Stimulated activated CD8-positive, alpha-beta memory T cell treated with anti-CD3 and anti-CD28 coated beads, Interleukin-4, amount 100 ng/mL, for 48 hours (primary cell): ENCODE results near the gene TMSB4X.
A peak's percentile ranks its signal among the peaks of the same experiment; 100 is the strongest.
"Not testable (repeated sequence)": the region's sequence is repeated elsewhere in the genome, so short reads cannot be mapped to it uniquely, and the experiment has no call there.

Experiments
- DNase-seq: peaks from one replicate; pipeline ENCODE4 v3.0.0-alpha.2; 2020

The TMSB4X gene

GRCh38 chrX:12976819-12977732, 2.2 kb downstream of the TMSB4X start:
- not testable (repeated sequence) for DNase-seq

DNA sequence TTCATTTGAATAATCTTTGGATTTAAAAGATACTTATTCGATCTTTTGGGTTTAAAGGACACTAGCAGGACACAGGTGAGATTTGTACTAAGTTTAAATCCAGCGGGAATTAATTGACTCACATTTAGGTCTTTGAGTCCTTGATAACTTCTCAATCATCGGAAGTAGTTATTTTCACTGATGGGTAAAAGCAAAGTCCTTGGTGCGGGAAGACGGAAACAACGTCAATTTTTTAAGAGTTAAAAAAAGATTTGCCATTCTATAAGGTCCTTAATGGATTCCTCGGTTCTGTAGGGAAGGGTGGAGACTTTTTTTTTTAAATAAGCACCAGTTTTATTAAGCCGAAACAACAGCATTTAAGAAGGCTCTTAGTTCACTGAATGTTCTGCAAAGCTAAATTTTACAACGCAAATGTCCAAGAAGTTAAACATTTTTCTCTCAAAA, 2.9 kb downstream of the TMSB4X start:
- DNase-seq = no peak

DNA sequence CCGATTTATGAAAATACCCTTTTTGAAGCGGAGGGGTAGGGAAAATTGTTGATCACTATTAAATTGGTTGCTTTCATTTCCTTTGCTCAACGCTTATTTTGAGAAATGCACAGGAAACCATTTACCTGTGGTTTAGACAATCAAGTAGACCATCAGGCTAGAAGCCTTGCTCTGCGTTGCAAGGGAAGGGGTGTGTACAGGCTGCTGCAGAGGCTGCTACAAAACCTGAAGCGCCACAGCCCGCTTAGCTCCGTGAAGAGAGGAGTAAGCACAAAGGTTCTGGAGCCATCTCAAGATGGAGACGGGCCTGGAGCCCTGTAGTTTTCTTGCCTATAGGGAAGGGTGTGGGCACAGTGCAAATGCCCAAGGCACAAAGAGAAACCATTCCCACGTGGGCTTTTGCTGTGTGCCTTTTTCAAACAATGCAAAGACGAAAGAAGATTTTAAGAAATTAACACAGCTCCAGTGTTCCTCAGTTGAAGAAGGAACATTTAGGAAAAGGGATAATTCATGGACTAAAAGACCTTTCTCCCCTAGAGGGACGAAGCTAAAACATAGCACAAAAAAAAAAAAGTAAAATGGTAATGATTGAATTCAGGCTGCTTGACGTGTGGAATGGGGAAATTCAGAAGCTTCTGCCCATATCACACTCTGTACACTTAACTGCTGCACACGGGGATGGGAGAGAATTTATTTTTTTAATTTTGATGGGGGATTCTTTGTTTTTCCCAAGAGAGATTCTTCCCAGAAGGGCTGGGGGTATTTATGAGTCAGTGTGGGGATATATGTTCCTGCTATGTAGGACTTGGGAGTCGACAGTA, 3.5 kb downstream of the TMSB4X start:
- DNase-seq = peak; percentile 77

GRCh38 chrX:12979026-12979607, 4.2 kb downstream of the TMSB4X start:
- no peak for DNase-seq

GRCh38 chrX:12979616-12980015, 4.7 kb downstream of the TMSB4X start:
- no peak for DNase-seq

DNA sequence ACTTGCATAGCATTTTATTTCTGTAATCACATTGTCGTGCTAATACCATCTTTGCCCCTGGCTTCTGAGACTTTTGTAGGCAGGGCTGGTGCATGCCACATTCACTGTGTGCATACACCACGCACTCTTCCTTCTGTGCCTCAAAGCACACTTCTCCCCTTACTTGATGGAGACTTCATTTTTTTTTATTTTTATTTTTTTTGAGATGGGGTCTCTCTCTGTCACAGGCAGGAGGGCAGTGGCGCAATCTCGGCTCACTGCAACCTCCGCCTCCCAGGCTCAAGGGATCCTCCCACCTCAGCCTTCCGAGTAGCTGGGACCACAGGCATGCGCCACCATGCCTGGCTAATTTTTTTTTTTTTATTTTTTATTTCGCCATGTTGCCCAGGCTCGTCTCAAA, 5.1 kb downstream of the TMSB4X start:
- DNase-seq = not testable (repeated sequence)

GRCh38 chrX:12981880-12982279, 7.0 kb downstream of the TMSB4X start:
- no peak for DNase-seq

DNA sequence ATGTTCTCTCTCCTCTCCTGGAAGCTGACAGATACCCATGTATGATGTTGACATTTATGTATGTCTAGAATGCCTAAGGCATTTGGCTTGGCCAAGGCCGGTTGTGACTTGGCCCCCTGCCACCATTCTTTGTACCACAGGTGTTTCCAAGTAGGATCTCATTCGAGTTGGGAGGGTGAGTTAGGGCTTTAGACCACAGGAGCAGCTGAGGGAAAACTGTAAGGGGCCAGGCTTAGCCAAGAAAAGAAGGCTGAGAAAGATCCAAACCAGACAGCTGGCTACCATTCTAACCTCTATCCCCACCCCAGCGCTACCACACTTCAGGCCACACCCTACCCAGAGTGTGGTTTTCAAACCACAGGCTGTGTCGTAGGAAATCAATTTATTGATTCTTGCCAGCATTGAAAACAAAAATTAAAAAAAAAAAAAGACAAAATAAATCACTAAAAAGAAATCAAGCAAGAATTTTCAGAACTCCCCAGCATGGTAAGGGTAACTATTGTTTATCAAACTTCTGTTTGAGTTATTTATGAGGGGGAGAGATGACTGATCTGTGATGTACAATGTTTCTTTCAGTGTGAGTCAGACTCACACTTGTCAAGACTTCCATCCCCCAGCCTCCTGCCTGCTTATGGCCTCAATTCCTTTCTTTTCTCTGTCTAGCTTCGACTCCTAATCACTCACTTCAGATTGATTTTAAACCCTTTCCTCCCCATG, 9.9 kb downstream of the TMSB4X start:
- DNase-seq = peak; percentile 71

DNA sequence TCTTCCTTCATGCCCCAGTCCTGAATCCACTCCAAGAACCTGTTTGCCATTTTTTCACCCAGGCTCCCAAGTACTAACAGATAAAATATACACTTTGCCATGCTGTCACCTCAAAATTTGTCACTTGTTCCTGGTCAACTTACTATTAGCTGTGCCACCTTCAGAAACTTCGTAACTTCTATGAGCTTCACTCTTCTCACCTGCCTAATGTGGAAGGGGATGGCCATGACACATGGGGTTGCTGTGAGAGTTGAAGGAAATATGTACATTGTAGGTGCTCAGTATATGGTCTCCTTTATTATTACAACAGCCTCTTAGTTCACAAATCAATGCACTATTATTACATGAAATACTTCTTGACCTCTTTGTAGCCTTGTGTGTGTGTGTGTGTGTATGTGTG, 10.4 kb downstream of the TMSB4X start:
- no peak for DNase-seq

GRCh38 chrX:12986164-12986779, 11.4 kb downstream of the TMSB4X start:
- DNase-seq = no peak

DNA sequence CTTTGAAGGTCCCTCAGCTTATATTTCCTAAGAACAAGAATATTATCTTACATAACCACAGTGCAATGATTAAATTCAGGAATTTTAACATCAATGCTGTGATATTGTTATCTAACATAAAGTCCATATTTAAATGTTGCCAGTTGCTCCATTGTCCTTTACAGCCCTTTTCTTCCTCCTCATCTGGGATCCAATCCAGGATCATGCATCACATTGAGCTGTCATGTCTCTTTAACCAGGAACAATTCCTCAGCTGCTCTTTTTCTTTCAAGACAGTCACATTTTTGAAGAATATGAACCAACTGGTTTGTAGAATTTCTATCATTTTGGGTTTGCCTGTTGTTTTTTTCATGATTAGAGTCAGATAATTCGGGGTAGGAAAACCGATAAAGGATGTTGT, 12.0 kb downstream of the TMSB4X start:
- no peak for DNase-seq

- DNase-seq = no peak
These were observed 12.4 kb downstream of the TMSB4X start for GRCh38 chrX:12987340-12987739.

GRCh38 chrX:12987900-12988594, 13.1 kb downstream of the TMSB4X start:
- no peak for DNase-seq

DNA sequence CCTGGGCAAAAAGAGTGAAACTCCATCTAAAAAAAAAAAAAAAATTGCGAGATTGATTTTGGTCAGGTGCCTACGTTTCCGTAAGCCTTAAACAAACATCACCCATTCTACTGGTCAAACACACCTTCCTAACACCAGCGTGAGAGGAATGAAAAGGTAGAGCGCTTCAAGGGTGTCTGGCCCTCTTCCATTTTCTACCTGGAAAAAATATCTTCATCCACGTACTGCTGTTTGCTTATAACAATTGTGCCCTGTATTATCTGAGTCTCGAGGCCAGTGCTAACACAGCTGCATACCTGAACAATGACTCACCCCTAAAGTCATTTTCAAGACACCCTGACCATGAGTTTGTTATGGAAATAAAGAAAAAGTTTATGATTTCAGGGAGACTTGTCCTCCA, 13.9 kb downstream of the TMSB4X start:
- DNase-seq = no peak

- no peak for DNase-seq
These were observed 14.6 kb downstream of the TMSB4X start for GRCh38 chrX:12989461-12989860.

- DNase-seq = no peak
These were observed 16.7 kb downstream of the TMSB4X start for GRCh38 chrX:12991575-12991974.

DNA sequence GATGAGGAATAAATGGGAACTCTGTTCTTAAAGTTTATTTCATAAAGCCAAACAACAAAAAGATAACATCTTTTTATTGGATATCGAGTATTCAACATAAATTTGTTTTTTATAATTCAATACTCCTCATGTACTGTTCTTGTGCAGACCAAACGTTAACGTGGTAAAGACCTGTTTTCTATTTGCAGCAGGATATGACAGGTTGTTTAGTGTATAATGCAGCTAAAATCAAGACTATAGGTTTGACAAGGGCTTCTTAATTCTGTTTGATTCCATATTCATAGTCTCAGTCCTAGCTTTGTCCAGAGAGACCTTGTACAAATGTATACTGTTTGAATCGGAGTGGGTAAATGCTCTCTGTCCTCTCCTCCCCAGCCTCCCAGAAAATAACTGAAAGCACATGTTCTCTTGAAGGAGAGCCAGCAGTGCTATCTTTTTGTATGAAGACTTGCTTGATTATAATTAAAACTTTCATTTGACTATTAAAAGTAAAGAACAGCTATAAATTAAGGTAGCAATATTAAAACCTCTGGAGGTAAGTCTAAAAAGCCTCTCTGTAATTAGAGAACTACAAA, 17.7 kb downstream of the TMSB4X start:
- DNase-seq = no peak

- DNase-seq = no peak
These were observed 18.9 kb downstream of the TMSB4X start for GRCh38 chrX:12993826-12994225.

GRCh38 chrX:12994321-12994720, 19.4 kb downstream of the TMSB4X start:
- DNase-seq = no peak

DNA sequence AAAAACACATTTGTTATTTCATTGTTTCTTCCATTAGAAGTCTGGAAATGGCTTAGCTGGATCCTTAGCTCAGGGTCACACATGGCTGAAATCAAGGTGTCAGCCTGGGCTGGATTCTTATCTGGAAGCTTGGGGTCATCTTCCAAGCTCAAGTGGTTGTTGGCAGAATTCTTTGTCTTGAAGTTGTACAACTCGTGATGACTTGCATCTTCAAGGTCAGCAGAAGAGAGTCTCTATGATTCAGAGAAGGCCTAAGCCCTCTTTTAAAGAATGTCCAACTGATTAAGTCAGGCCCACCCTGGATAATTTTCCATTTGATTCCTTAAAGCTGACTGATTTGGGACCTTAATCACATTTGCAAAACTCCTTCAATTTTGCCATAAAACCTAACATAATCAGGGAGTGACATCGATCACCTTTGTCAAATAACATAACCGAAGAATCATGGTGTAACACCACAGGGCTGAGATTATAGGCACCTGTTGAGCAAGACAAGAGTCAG, 22.1 kb downstream of the TMSB4X start:
- DNase-seq = no peak
